Astrocyte (in vitro differentiated cells and primary cell): Measurements from ENCODE around the gene EBLN1. TPM values are rescaled to one million over a fixed set of nuclear protein-coding genes. Genes with fewer than 3 reads are reported as not detected.
A peak's percentile ranks its signal among the peaks of the same experiment; 100 is the strongest.

Source experiments
- DNase-seq: peaks from one replicate; pipeline ENCODE4 v3.0.0-alpha.2; 2010; ENCODE audit warnings: low read depth
- FAIRE-seq: peaks from 2 replicates; lab custom pipeline; 2011; peaks lifted over from hg19 to GRCh38; lab: Jason Lieb, UNC
- H2AFZ ChIP-seq: 2 replicates; pipeline ENCODE4 v1.6.0; 2012; ENCODE audit warnings: low read depth, low read length, inconsistent platforms
- H3K27ac ChIP-seq: 2 replicates; pipeline ENCODE4 v1.5.1; 2011; ENCODE audit warnings: low read depth, low read length, inconsistent platforms
- H3K27me3 ChIP-seq: 2 replicates; pipeline ENCODE4 v1.6.0; 2011; ENCODE audit warnings: low read length, inconsistent platforms; ENCODE audit not compliant: insufficient read depth
- H3K36me3 ChIP-seq: 2 replicates; pipeline ENCODE4 v1.5.1; 2011; ENCODE audit warnings: low read length, inconsistent platforms; ENCODE audit not compliant: insufficient read depth
- H3K4me1 ChIP-seq: 2 replicates; pipeline ENCODE4 v1.5.1; 2011; ENCODE audit warnings: low read length, inconsistent platforms; ENCODE audit not compliant: insufficient read depth
- H3K4me2 ChIP-seq: 2 replicates; pipeline ENCODE4 v1.6.0; 2012; ENCODE audit warnings: low read length, inconsistent platforms
- H3K4me3 ChIP-seq: 2 replicates; pipeline ENCODE4 v1.5.1; 2011; ENCODE audit warnings: low read depth, mild to moderate bottlenecking, low read length, inconsistent platforms; ENCODE audit not compliant: insufficient read depth
- H3K79me2 ChIP-seq: 2 replicates; pipeline ENCODE4 v1.6.0; 2012; ENCODE audit warnings: mild to moderate bottlenecking, low read length, inconsistent platforms; ENCODE audit not compliant: insufficient read depth
- H3K9ac ChIP-seq: 2 replicates; pipeline ENCODE4 v1.6.0; 2012; ENCODE audit warnings: mild to moderate bottlenecking, low read length, inconsistent platforms
- H3K9me3 ChIP-seq: 2 replicates; pipeline ENCODE4 v1.5.1; 2012; ENCODE audit warnings: low read depth, mild to moderate bottlenecking, low read length, inconsistent platforms; ENCODE audit not compliant: insufficient read depth
- H4K20me1 ChIP-seq: 2 replicates; pipeline ENCODE4 v1.6.0; 2012; ENCODE audit warnings: low read length, inconsistent platforms; ENCODE audit not compliant: insufficient read depth
- H3K27ac Mint-ChIP-seq: one replicate; pipeline ENCODE4 v1.8.0; 2021; ENCODE audit warnings: mild to moderate bottlenecking, mixed read lengths; ENCODE audit not compliant: unreplicated experiment
- H3K27me3 Mint-ChIP-seq: one replicate; pipeline ENCODE4 v1.8.0; 2021; ENCODE audit warnings: low read depth, mixed read lengths; ENCODE audit not compliant: unreplicated experiment
- H3K36me3 Mint-ChIP-seq: one replicate; pipeline ENCODE4 v1.8.0; 2021; ENCODE audit warnings: low read depth, mixed read lengths; ENCODE audit not compliant: unreplicated experiment
- H3K4me1 Mint-ChIP-seq: one replicate; pipeline ENCODE4 v1.8.0; 2021; ENCODE audit warnings: low read depth, mixed read lengths; ENCODE audit not compliant: unreplicated experiment
- H3K4me3 Mint-ChIP-seq: one replicate; pipeline ENCODE4 v1.8.0; 2021; ENCODE audit warnings: mild to moderate bottlenecking, moderate library complexity, mixed read lengths; ENCODE audit not compliant: unreplicated experiment
- H3K9me3 Mint-ChIP-seq: one replicate; pipeline ENCODE4 v1.8.0; 2021; ENCODE audit warnings: mild to moderate bottlenecking, mixed read lengths; ENCODE audit not compliant: unreplicated experiment
- CTCF ChIP-seq: IDR thresholded peaks from 2 replicates; pipeline ENCODE4 v1.5.1; 2011; ENCODE audit warnings: low read depth, mild to moderate bottlenecking, inconsistent platforms, low read length, moderate library complexity; ENCODE audit not compliant: insufficient read depth
- EZH2 ChIP-seq: IDR thresholded peaks from 2 replicates; pipeline ENCODE4 v1.6.1; 2012; ENCODE audit warnings: mild to moderate bottlenecking, low read length, inconsistent platforms; ENCODE audit not compliant: insufficient read depth
- total RNA-seq: library from RNA; stranded (reverse); gene quantifications from 2 replicates; pipeline ENCODE4 v1.2.1, GENCODE V29; 2021

Gene EBLN1
- total RNA-seq, 1 donor from 2014 or later, result not detected

DNA sequence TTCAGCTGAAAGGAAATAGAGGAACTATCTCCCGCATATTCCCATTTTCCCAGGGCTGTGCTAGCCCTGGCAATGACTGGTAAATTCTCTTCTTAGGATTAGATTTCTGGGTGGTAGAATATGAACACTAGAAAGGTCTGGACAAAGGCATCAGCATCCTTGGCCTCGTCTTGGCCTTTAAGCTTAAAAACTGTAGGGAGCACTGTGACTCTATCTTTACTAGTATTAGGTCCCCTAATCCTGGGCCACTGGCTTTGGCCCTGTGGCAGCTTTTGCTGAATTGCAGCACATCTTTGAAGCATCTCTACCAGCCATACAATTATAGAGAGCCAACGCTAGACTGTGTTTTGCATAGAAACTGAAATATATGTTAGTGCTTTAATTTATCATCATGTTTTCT is 41.5 kb upstream of the EBLN1 start:
- no peak overlapping the region for H3K4me2 ChIP-seq
- Mint-ChIP-seq H3K9me3 (peaks cover 3% of the 10 kb centered on the region), H3K27ac (no peak overlapping the region), H3K27me3 (peaks cover 54% of the 10 kb centered on the region), H3K36me3 (no peaks in the 10 kb centered on the region), H3K4me3 (no peak overlapping the region), H3K4me1 (no peaks in the 10 kb centered on the region)
- DNase-seq (no peak), FAIRE-seq (no peak)
- no peak overlapping the region for H3K9ac ChIP-seq
- no peaks in the 10 kb centered on the region for H3K4me1 ChIP-seq
- H3K9me3 ChIP-seq, result no peaks in the 10 kb centered on the region
- H3K27me3 ChIP-seq, result peaks cover 16% of the 10 kb centered on the region
- no peaks in the 10 kb centered on the region for H3K36me3 ChIP-seq
- H3K4me3 ChIP-seq, result no peak overlapping the region
- no peaks in the 10 kb centered on the region for H4K20me1 ChIP-seq
- H3K79me2 ChIP-seq, result no peaks in the 10 kb centered on the region
- H2AFZ ChIP-seq, result no peak overlapping the region
- TF ChIP-seq CTCF (no peak), EZH2 (no peak)
- no peak overlapping the region for H3K27ac ChIP-seq

- Histone ChIP-seq H3K36me3 (no peaks in the 10 kb centered on the region), H3K4me2 (no peak overlapping the region), H3K4me1 (no peaks in the 10 kb centered on the region), H3K9ac (no peak overlapping the region), H3K27me3 (peaks cover 20% of the 10 kb centered on the region), H4K20me1 (no peaks in the 10 kb centered on the region), H2AFZ (no peak overlapping the region), H3K27ac (no peak overlapping the region), H3K4me3 (no peak overlapping the region), H3K79me2 (no peaks in the 10 kb centered on the region), H3K9me3 (no peaks in the 10 kb centered on the region)
- Mint-ChIP-seq H3K4me1 (no peaks in the 10 kb centered on the region), H3K27ac (no peak overlapping the region), H3K9me3 (peaks cover 3% of the 10 kb centered on the region), H3K27me3 (peaks cover 56% of the 10 kb centered on the region), H3K36me3 (no peaks in the 10 kb centered on the region), H3K4me3 (no peak overlapping the region)
- no peak for DNase-seq
- TF ChIP-seq EZH2 (no peak), CTCF (no peak)
- FAIRE-seq, result no peak
Observed at GRCh38 chr10:22258471-22258870, 40.7 kb upstream of the EBLN1 start.

DNA sequence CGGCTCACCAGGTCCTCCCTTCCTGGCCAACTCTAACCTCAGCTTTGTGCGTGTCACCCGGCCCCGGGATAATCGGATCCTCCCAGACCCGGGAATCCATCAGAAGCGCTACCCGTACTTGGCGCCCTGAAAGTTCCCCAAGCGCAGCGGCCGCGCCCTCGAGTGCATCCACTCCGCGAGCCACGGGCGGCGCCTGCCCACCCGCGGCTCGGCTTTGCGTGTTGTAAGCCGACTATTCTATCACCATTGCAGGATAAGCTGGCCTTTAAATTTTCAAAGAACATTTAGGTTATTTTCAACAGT is 35.7 kb upstream of the EBLN1 start:
- peak overlapping the region; percentile 99 for H3K4me2 ChIP-seq

More for the DNA sequence above, 35.7 kb upstream of the EBLN1 start:
- Histone ChIP-seq H3K36me3 (no peaks in the 10 kb centered on the region), H3K9me3 (no peaks in the 10 kb centered on the region), H4K20me1 (no peaks in the 10 kb centered on the region), H3K79me2 (no peaks in the 10 kb centered on the region), H3K9ac (no peak overlapping the region), H3K4me1 (no peaks in the 10 kb centered on the region), H3K4me3 (no peak overlapping the region), H3K27ac (no peak overlapping the region), H3K27me3 (peaks cover 21% of the 10 kb centered on the region), H2AFZ (peak overlapping the region; percentile 97)
- Mint-ChIP-seq H3K9me3 (no peaks in the 10 kb centered on the region), H3K4me3 (no peak overlapping the region), H3K4me1 (no peaks in the 10 kb centered on the region), H3K36me3 (no peaks in the 10 kb centered on the region), H3K27ac (no peak overlapping the region), H3K27me3 (peaks cover 49% of the 10 kb centered on the region)
- no peak for TF ChIP-seq CTCF
- TF ChIP-seq EZH2, result no peak
- DNase-seq (no peak), FAIRE-seq (no peak)
